ENCODE results near the gene ENPP1. TPM values are rescaled to one million over a fixed set of nuclear protein-coding genes. Genes with fewer than 3 reads are reported as not detected.

ENPP1 gene
- polyA plus RNA-seq, 3 donors: not detected

GRCh38 chr6:131840441-131840840, 32.6 kb downstream of the ENPP1 start:
- DNase-seq: no peak
- peaks cover 0 to 2% (median 0%) of the 10 kb centered on the region in 7 donors for H3K9me3 Mint-ChIP-seq
- Histone ChIP-seq H3K79me2 (ENCODE audit: insufficient read depth, low read length) (no peaks in the 10 kb centered on the region), H3K4me3 (replicated peaks in 1 of 3; ENCODE audit: low read depth in 2 of 3, low read length in 3 of 3) (no peak overlapping the region), H3K4me1 (ENCODE audit: control insufficient read depth in 1 of 2, insufficient read depth in 2 of 2, low read length in 2 of 2) (no peaks in the 10 kb centered on the region), H3K36me3 (replicated peaks in 1 of 2; ENCODE audit: control insufficient read depth in 1 of 2, insufficient read depth in 2 of 2, low read length in 2 of 2) (no peaks in the 10 kb centered on the region), H3K4me2 (replicated peaks; ENCODE audit: extremely low read depth, low read length, poor library complexity, severe bottlenecking) (no peak overlapping the region), H4K20me1 (ENCODE audit: insufficient read depth, low read length) (no peaks in the 10 kb centered on the region), H3K9ac (ENCODE audit: insufficient read depth, low read length, poor library complexity, severe bottlenecking) (no peak overlapping the region), H2AFZ (ENCODE audit: insufficient read depth, low read depth, low read length, poor library complexity, severe bottlenecking) (no peak overlapping the region), H3K27me3 (ENCODE audit: control insufficient read depth in 2 of 2, insufficient read depth in 2 of 2, low read length in 2 of 2) (no peaks in the 10 kb centered on the region), H3K27ac (ENCODE audit: low read depth in 1 of 2, low read length in 2 of 2) (no peak overlapping the region), H3K9me3 (replicated peaks in 1 of 2; ENCODE audit: control insufficient read depth in 1 of 2, insufficient read depth in 1 of 2, low read length in 2 of 2) (no peaks in the 10 kb centered on the region)
- peaks cover 1 to 4% (median 3%) of the 10 kb centered on the region in 3 donors for H3K27me3 Mint-ChIP-seq (ENCODE audit: low read depth in 3 of 3)
- no peak overlapping the region for H3K27ac Mint-ChIP-seq
- no peak overlapping the region for H3K4me3 Mint-ChIP-seq
- TF ChIP-seq CTCF (IDR thresholded peaks at IDR 0.05): no peak
- no peaks in the 10 kb centered on the region for H3K4me1 Mint-ChIP-seq
- 100% methylated on average over 1 of the region's 7 CpGs for WGBS (ENCODE audit: insufficient coverage)
- intact Hi-C loops (cut with micrococcal nuclease): no loop called here
- no peaks in the 10 kb centered on the region for H3K36me3 Mint-ChIP-seq

GRCh38 chr6:131840936-131841583, 33.2 kb downstream of the ENPP1 start:
- Mint-ChIP-seq H3K27me3 (ENCODE audit: low read depth in 3 of 3) (peaks cover 1 to 4% (median 4%) of the 10 kb centered on the region in 3 donors), H3K27ac (no peak overlapping the region), H3K4me3 (no peak overlapping the region), H3K9me3 (peaks cover 0 to 2% (median 0%) of the 10 kb centered on the region in 7 donors), H3K36me3 (no peaks in the 10 kb centered on the region), H3K4me1 (no peaks in the 10 kb centered on the region)
- Histone ChIP-seq H4K20me1 (ENCODE audit: insufficient read depth, low read length) (no peaks in the 10 kb centered on the region), H3K79me2 (ENCODE audit: insufficient read depth, low read length) (no peaks in the 10 kb centered on the region), H3K9me3 (replicated peaks in 1 of 2; ENCODE audit: control insufficient read depth in 1 of 2, insufficient read depth in 1 of 2, low read length in 2 of 2) (no peaks in the 10 kb centered on the region), H3K4me1 (ENCODE audit: control insufficient read depth in 1 of 2, insufficient read depth in 2 of 2, low read length in 2 of 2) (no peaks in the 10 kb centered on the region), H3K36me3 (replicated peaks in 1 of 2; ENCODE audit: control insufficient read depth in 1 of 2, insufficient read depth in 2 of 2, low read length in 2 of 2) (no peaks in the 10 kb centered on the region), H3K27ac (ENCODE audit: low read depth in 1 of 2, low read length in 2 of 2) (no peak overlapping the region), H3K9ac (ENCODE audit: insufficient read depth, low read length, poor library complexity, severe bottlenecking) (no peak overlapping the region), H3K4me2 (replicated peaks; ENCODE audit: extremely low read depth, low read length, poor library complexity, severe bottlenecking) (no peak overlapping the region), H3K4me3 (replicated peaks in 1 of 3; ENCODE audit: low read depth in 2 of 3, low read length in 3 of 3) (no peak overlapping the region), H3K27me3 (ENCODE audit: control insufficient read depth in 2 of 2, insufficient read depth in 2 of 2, low read length in 2 of 2) (no peaks in the 10 kb centered on the region), H2AFZ (ENCODE audit: insufficient read depth, low read depth, low read length, poor library complexity, severe bottlenecking) (no peak overlapping the region)
- TF ChIP-seq CTCF (IDR thresholded peaks at IDR 0.05): no peak
- intact Hi-C loops (cut with micrococcal nuclease): no loop called here
- no peak for DNase-seq
- 94% methylated on average over 4 of the region's 5 CpGs for WGBS (ENCODE audit: insufficient coverage)
